Small intestine (tissue), 7 donors: ENCODE results near the gene MIEF1. TPM values are rescaled to one million over a fixed set of nuclear protein-coding genes. Genes with fewer than 3 reads are reported as not detected.

Source experiments
- DNase-seq, 2 donors: peaks; one replicate each; pipeline versions ENCODE4 v3.0.0 to v3.0.0-alpha.2; 2013
- FAIRE-seq: peaks from 2 replicates; lab custom pipeline; 2012; peaks lifted over from hg19 to GRCh38; lab: Jason Lieb, UNC
- H3K27ac ChIP-seq, 3 donors: one replicate each; pipeline ENCODE4 v1.5.1; 2013; ENCODE audit warnings: low read length in 2 of 3, mild to moderate bottlenecking in 2 of 3, control low read depth in 1 of 3, inconsistent platforms in 1 of 3, low read depth in 1 of 3, moderate library complexity in 1 of 3
- H3K27me3 ChIP-seq, 3 donors: one replicate each; pipeline ENCODE4 v1.6.1; 2013; ENCODE audit warnings: low read length in 3 of 3, inconsistent platforms in 1 of 3; ENCODE audit not compliant: control insufficient read depth in 3 of 3, insufficient read depth in 3 of 3
- H3K36me3 ChIP-seq, 3 donors: one replicate each; pipeline ENCODE4 v1.6.1; 2013; ENCODE audit warnings: low read length in 3 of 3, inconsistent platforms in 1 of 3, low read depth in 1 of 3, mild to moderate bottlenecking in 1 of 3, moderate library complexity in 1 of 3; ENCODE audit not compliant: control insufficient read depth in 3 of 3, insufficient read depth in 2 of 3
- H3K4me1 ChIP-seq, 3 donors: one replicate each; pipeline ENCODE4 v1.6.1; 2013; ENCODE audit warnings: low read length in 2 of 3, inconsistent platforms in 1 of 3, low read depth in 1 of 3, mild to moderate bottlenecking in 1 of 3, moderate library complexity in 1 of 3; ENCODE audit not compliant: control insufficient read depth in 3 of 3, insufficient read depth in 2 of 3
- H3K4me3 ChIP-seq, 3 donors: one replicate each; pipeline ENCODE4 v1.5.1; 2013; ENCODE audit warnings: low read length in 3 of 3, control low read depth in 1 of 3, inconsistent platforms in 1 of 3, low read depth in 1 of 3, mild to moderate bottlenecking in 1 of 3, moderate library complexity in 1 of 3
- H3K9me3 ChIP-seq, 2 donors: one replicate each; pipeline ENCODE4 v1.6.1; 2013; ENCODE audit warnings: low read depth in 1 of 2, low read length in 1 of 2; ENCODE audit not compliant: control insufficient read depth in 2 of 2, insufficient read depth in 1 of 2
- WGBS, 3 donors: extraction: QIAGEN DNeasy Blood & Tissue Kit; methylation state at CpG; one replicate each; pipeline ENCODE4 v1.1.7; 2013; 5-methylcytosine and 5-hydroxymethylcytosine counted together
- polyA plus RNA-seq, 4 donors: library from polyadenylated mRNA; stranded (reverse) in 3 of 4; unstranded in 1 of 4; fragments of 200-250 nt in 3 of 4; fragments of 120-200 nt in 1 of 4; gene quantifications; one replicate each; pipeline versions ENCODE4 v1.2.1 to v1.2.3, GENCODE V29; 2013
- donor health status: healthy with polysubstance abuse.
- donor health status: control.
- donor health status: control.
- donor health status: Bipolar disorder and iron deficiency.
- donor health status: healthy.

MIEF1 gene
- polyA plus RNA-seq, 4 donors: 12.2 to 37.5 (median 18.7) TPM

- H3K36me3 ChIP-seq: peaks cover 0 to 13% (median 0%) of the 10 kb centered on the region in 3 donors
- DNase-seq: peak; percentile 86 to 89
- H3K4me1 ChIP-seq: peaks cover 0 to 9% (median 3%) of the 10 kb centered on the region in 3 donors
- H3K27me3 ChIP-seq: no peaks in the 10 kb centered on the region
- H3K4me3 ChIP-seq: no peak overlapping the region
- WGBS, 3 donors: 38 to 44% (median 39%) methylated on average over 13 of the region's 13 CpGs
- no peaks in the 10 kb centered on the region for H3K9me3 ChIP-seq
- H3K27ac ChIP-seq: peak overlapping the region in 1 of 3 donors; percentile 25
- FAIRE-seq: no peak
Observed at GRCh38 chr22:39496131-39496838, 5.8 kb upstream of the MIEF1 start.

- Histone ChIP-seq H3K27me3 (no peaks in the 10 kb centered on the region), H3K27ac (no peak overlapping the region), H3K9me3 (no peaks in the 10 kb centered on the region), H3K36me3 (peaks cover 0 to 3% (median 0%) of the 10 kb centered on the region in 3 donors), H3K4me1 (peaks cover 0 to 16% (median 9%) of the 10 kb centered on the region in 3 donors), H3K4me3 (no peak overlapping the region)
- 84 to 86% (median 84%) methylated on average over 8 of the region's 8 CpGs for WGBS, 3 donors
- no peak for DNase-seq
- FAIRE-seq: no peak
Observed at GRCh38 chr22:39497429-39497828, 4.7 kb upstream of the MIEF1 start.

GRCh38 chr22:39498368-39498767, 3.7 kb upstream of the MIEF1 start:
- H3K36me3 ChIP-seq: no peaks in the 10 kb centered on the region
- no peaks in the 10 kb centered on the region for H3K9me3 ChIP-seq
- H3K4me1 ChIP-seq: peaks cover 0 to 17% (median 12%) of the 10 kb centered on the region in 3 donors
- H3K4me3 ChIP-seq: no peak overlapping the region
- WGBS, 3 donors: 9 to 50% (median 24%) methylated on average over 2 of the region's 2 CpGs
- DNase-seq: no peak
- no peak for FAIRE-seq
- no peak overlapping the region for H3K27ac ChIP-seq
- H3K27me3 ChIP-seq: no peaks in the 10 kb centered on the region

- no peak overlapping the region for H3K27ac ChIP-seq
- no peak overlapping the region for H3K4me3 ChIP-seq
- no peaks in the 10 kb centered on the region for H3K27me3 ChIP-seq
- no peak for DNase-seq
- no peaks in the 10 kb centered on the region for H3K9me3 ChIP-seq
- 62 to 72% (median 69%) methylated on average over 3 of the region's 3 CpGs for WGBS, 3 donors
- H3K4me1 ChIP-seq: peaks cover 1 to 21% (median 13%) of the 10 kb centered on the region in 3 donors
- peaks cover 0 to 3% (median 0%) of the 10 kb centered on the region in 3 donors for H3K36me3 ChIP-seq
- no peak for FAIRE-seq
Observed at GRCh38 chr22:39498802-39499201, 3.3 kb upstream of the MIEF1 start.

GRCh38 chr22:39500101-39500500, 2.0 kb upstream of the MIEF1 start:
- no peaks in the 10 kb centered on the region for H3K27me3 ChIP-seq
- H3K9me3 ChIP-seq: no peaks in the 10 kb centered on the region
- no peak for DNase-seq
- 82 to 88% (median 87%) methylated on average over 6 of the region's 6 CpGs for WGBS, 3 donors
- H3K36me3 ChIP-seq: peaks cover 6 to 16% (median 6%) of the 10 kb centered on the region in 3 donors
- no peak for FAIRE-seq
- peaks cover 2 to 24% (median 13%) of the 10 kb centered on the region in 3 donors for H3K4me1 ChIP-seq
- H3K27ac ChIP-seq: no peak overlapping the region
- H3K4me3 ChIP-seq: no peak overlapping the region

- FAIRE-seq: no peak
- H3K27ac ChIP-seq: peak overlapping the region; percentile 63 to 87 (median 83)
- DNase-seq: no peak
- H3K4me1 ChIP-seq: peaks cover 2 to 21% (median 13%) of the 10 kb centered on the region in 3 donors
- H3K36me3 ChIP-seq: peaks cover 9 to 28% (median 15%) of the 10 kb centered on the region in 3 donors
- WGBS, 3 donors: 29 to 40% (median 36%) methylated on average over 12 to 13 of the region's 13 CpGs
- peak overlapping the region in 2 of 3 donors; percentile 62 to 85 for H3K4me3 ChIP-seq
- no peaks in the 10 kb centered on the region for H3K9me3 ChIP-seq
- H3K27me3 ChIP-seq: no peaks in the 10 kb centered on the region
Observed at GRCh38 chr22:39501644-39502108, 414 bp upstream of the MIEF1 start.

GRCh38 chr22:39502789-39503409, 809 bp downstream of the MIEF1 start:
- Histone ChIP-seq H3K27me3 (no peaks in the 10 kb centered on the region), H3K27ac (peak overlapping the region; percentile 58 to 87 (median 83)), H3K4me1 (peaks cover 2 to 21% (median 13%) of the 10 kb centered on the region in 3 donors), H3K4me3 (peak overlapping the region; percentile 62 to 97 (median 85)), H3K36me3 (peaks cover 12 to 38% (median 15%) of the 10 kb centered on the region in 3 donors), H3K9me3 (no peaks in the 10 kb centered on the region)
- no peak for FAIRE-seq
- peak; percentile 79 to 81 for DNase-seq
- 2 to 6% (median 3%) methylated on average over 18 of the region's 18 CpGs for WGBS, 3 donors

- FAIRE-seq (no peak), DNase-seq (no peak)
- H3K9me3 ChIP-seq: no peaks in the 10 kb centered on the region
- H3K4me1 ChIP-seq: peaks cover 2 to 21% (median 13%) of the 10 kb centered on the region in 3 donors
- 39 to 61% (median 49%) methylated on average over 6 of the region's 6 CpGs for WGBS, 3 donors
- no peaks in the 10 kb centered on the region for H3K27me3 ChIP-seq
- H3K27ac ChIP-seq: no peak overlapping the region
- H3K4me3 ChIP-seq: peak overlapping the region in 2 of 3 donors; percentile 62 to 85
- H3K36me3 ChIP-seq: peaks cover 13 to 44% (median 15%) of the 10 kb centered on the region in 3 donors
Observed at GRCh38 chr22:39503630-39504029, 1.5 kb downstream of the MIEF1 start.
